KG1 (cell line): ENCODE measurements around the gene RAD9A.

Experiments
- DNase-seq: peaks from one replicate; lab custom pipeline; 2025; lab: John Stamatoyannopoulos, UW

The RAD9A gene

GRCh38 chr11:67391304-67392182 is at the start of gene RAD9A:
TSS of gene RAD9A (plus strand) at chr11:67391986. CDS start at chr11:67392045, 59 bp downstream.
- peak; percentile 97 for DNase-seq

- no peak for DNase-seq
These were observed 47.5 kb upstream of the RAD9A start for GRCh38 chr11:67344264-67344663.

GRCh38 chr11:67345247-67345919 is 46.4 kb upstream of the RAD9A start:
- no peak for DNase-seq

- DNase-seq: peak; percentile 41
These were observed 45.6 kb upstream of the RAD9A start for GRCh38 chr11:67345920-67346819.

GRCh38 chr11:67347964-67348749 is 43.6 kb upstream of the RAD9A start:
- no peak for DNase-seq

GRCh38 chr11:67349036-67349435 is 42.8 kb upstream of the RAD9A start:
- DNase-seq: no peak

GRCh38 chr11:67349457-67349856 is 42.3 kb upstream of the RAD9A start:
- DNase-seq: no peak

- DNase-seq: no peak
These were observed 41.8 kb upstream of the RAD9A start for GRCh38 chr11:67349928-67350465.

GRCh38 chr11:67351275-67352005 is 40.3 kb upstream of the RAD9A start:
- peak; percentile 51 for DNase-seq

GRCh38 chr11:67352546-67353316 is 39.1 kb upstream of the RAD9A start:
- peak; percentile 93 for DNase-seq

- DNase-seq: peak; percentile 98
These were observed 38.3 kb upstream of the RAD9A start, which contains the start of gene POLD4 for GRCh38 chr11:67353317-67354074. TSS of gene POLD4 (minus strand) at chr11:67353546. CDS start at chr11:67353399, 147 bp downstream.

- no peak for DNase-seq
These were observed 37.4 kb upstream of the RAD9A start for GRCh38 chr11:67354075-67355022.

- no peak for DNase-seq
These were observed 36.6 kb upstream of the RAD9A start for GRCh38 chr11:67355023-67355793.

GRCh38 chr11:67355794-67356386 is 35.9 kb upstream of the RAD9A start:
- DNase-seq: no peak

- no peak for DNase-seq
These were observed 35.4 kb upstream of the RAD9A start for GRCh38 chr11:67356387-67356863.

- DNase-seq: peak; percentile 72
These were observed 34.8 kb upstream of the RAD9A start for GRCh38 chr11:67356864-67357561.
